ENCODE measurements around the gene SLC18B1. TPM values are rescaled to one million over a fixed set of nuclear protein-coding genes. Genes with fewer than 3 reads are reported as not detected.

Gene SLC18B1
- total RNA-seq, 2 donors from 2014 or later: 3.2 to 3.9 TPM

GRCh38 chr6:132749111-132749510, 49.3 kb downstream of the SLC18B1 start:
- no peak for DNase-seq (ENCODE audit: low spot score)
- no peak overlapping the region for H3K27ac ChIP-seq
- no peaks in the 10 kb centered on the region for H3K9me3 ChIP-seq

GRCh38 chr6:132748446-132748845, 50.0 kb downstream of the SLC18B1 start:
- Histone ChIP-seq H3K4me3 (no peak overlapping the region), H3K9me3 (no peaks in the 10 kb centered on the region), H3K27me3 (no peaks in the 10 kb centered on the region), H3K36me3 (no peaks in the 10 kb centered on the region), H3K4me1 (no peaks in the 10 kb centered on the region), H3K27ac (no peak overlapping the region)
- TF ChIP-seq CTCF (IDR thresholded peaks at IDR 0.05): no peak
- no peak for DNase-seq (ENCODE audit: low spot score)

More at GRCh38 chr6:132749111-132749510, 49.3 kb downstream of the SLC18B1 start:
- no peaks in the 10 kb centered on the region for H3K27me3 ChIP-seq
- no peaks in the 10 kb centered on the region for H3K4me1 ChIP-seq
- no peak overlapping the region for H3K4me3 ChIP-seq
- TF ChIP-seq CTCF (IDR thresholded peaks at IDR 0.05): no peak
- no peaks in the 10 kb centered on the region for H3K36me3 ChIP-seq

GRCh38 chr6:132746048-132746447, 52.4 kb downstream of the SLC18B1 start:
- no peak overlapping the region for H3K4me3 ChIP-seq
- H3K27me3 ChIP-seq: no peaks in the 10 kb centered on the region
- no peak for DNase-seq (ENCODE audit: low spot score)
- no peak overlapping the region for H3K27ac ChIP-seq
- H3K36me3 ChIP-seq: no peaks in the 10 kb centered on the region
- no peaks in the 10 kb centered on the region for H3K4me1 ChIP-seq
- no peak for TF ChIP-seq CTCF (IDR thresholded peaks at IDR 0.05)
- no peaks in the 10 kb centered on the region for H3K9me3 ChIP-seq

GRCh38 chr6:132742495-132742894, 55.9 kb downstream of the SLC18B1 start:
- H3K27ac ChIP-seq: no peak overlapping the region
- H3K9me3 ChIP-seq: no peaks in the 10 kb centered on the region
- H3K4me1 ChIP-seq: no peaks in the 10 kb centered on the region
- no peak overlapping the region for H3K4me3 ChIP-seq
- no peaks in the 10 kb centered on the region for H3K27me3 ChIP-seq
- DNase-seq (ENCODE audit: low spot score): no peak
- TF ChIP-seq CTCF (IDR thresholded peaks at IDR 0.05): no peak
- H3K36me3 ChIP-seq: no peaks in the 10 kb centered on the region

- no peaks in the 10 kb centered on the region for H3K36me3 ChIP-seq
- H3K4me1 ChIP-seq: no peaks in the 10 kb centered on the region
- DNase-seq (ENCODE audit: low spot score): no peak
- H3K27ac ChIP-seq: no peak overlapping the region
- H3K4me3 ChIP-seq: no peak overlapping the region
- TF ChIP-seq CTCF (IDR thresholded peaks at IDR 0.05): no peak
- no peaks in the 10 kb centered on the region for H3K27me3 ChIP-seq
- H3K9me3 ChIP-seq: no peaks in the 10 kb centered on the region
These were observed 57.2 kb downstream of the SLC18B1 start for GRCh38 chr6:132741281-132741680.

- H3K4me1 ChIP-seq: no peaks in the 10 kb centered on the region
- no peaks in the 10 kb centered on the region for H3K9me3 ChIP-seq
- no peaks in the 10 kb centered on the region for H3K27me3 ChIP-seq
- no peak for TF ChIP-seq CTCF (IDR thresholded peaks at IDR 0.05)
- no peaks in the 10 kb centered on the region for H3K36me3 ChIP-seq
- no peak overlapping the region for H3K4me3 ChIP-seq
- H3K27ac ChIP-seq: no peak overlapping the region
- no peak for DNase-seq (ENCODE audit: low spot score)
These were observed 62.2 kb downstream of the SLC18B1 start for GRCh38 chr6:132736239-132736638.
